SH-SY5Y (cell line): Measurements from ENCODE around the gene CTNNA3.

Source experiments
- GATA2 ChIP-seq: IDR thresholded peaks from 2 replicates; pipeline ENCODE4 v1.6.1; 2011; ENCODE audit warnings: mild to moderate bottlenecking, low read depth, low read length
- GATA3 ChIP-seq: IDR thresholded peaks from 2 replicates; pipeline ENCODE4 v1.6.1; 2011; ENCODE audit warnings: low read depth, mild to moderate bottlenecking, low read length, moderate library complexity

- TF ChIP-seq GATA3 (no peak), GATA2 (no peak)
Observed at GRCh38 chr10:66006411-66006810, 1689.6 kb downstream of the CTNNA3 start.
